Measurements from ENCODE around the gene IL3.

DNA sequence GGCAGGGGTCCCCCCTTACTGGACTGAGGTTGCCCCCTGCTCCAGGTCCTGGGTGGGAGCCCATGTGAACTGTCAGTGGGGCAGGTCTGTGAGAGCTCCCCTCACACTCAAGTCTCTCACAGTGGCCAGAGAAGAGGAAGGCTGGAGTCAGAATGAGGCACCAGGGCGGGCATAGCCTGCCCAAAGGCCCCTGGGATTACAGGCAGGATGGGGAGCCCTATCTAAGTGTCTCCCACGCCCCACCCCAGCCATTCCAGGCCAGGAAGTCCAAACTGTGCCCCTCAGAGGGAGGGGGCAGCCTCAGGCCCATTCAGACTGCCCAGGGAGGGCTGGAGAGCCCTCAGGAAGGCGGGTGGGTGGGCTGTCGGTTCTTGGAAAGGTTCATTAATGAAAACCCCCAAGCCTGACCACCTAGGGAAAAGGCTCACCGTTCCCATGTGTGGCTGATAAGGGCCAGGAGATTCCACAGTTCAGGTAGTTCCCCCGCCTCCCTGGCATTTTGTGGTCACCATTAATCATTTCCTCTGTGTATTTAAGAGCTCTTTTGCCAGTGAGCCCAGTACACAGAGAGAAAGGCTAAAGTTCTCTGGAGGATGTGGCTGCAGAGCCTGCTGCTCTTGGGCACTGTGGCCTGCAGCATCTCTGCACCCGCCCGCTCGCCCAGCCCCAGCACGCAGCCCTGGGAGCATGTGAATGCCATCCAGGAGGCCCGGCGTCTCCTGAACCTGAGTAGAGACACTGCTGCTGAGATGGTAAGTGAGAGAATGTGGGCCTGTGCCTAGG lies 13.0 kb downstream of the IL3 start, which contains the start of gene CSF2:
- TF ChIP-seq, protein P1, sequence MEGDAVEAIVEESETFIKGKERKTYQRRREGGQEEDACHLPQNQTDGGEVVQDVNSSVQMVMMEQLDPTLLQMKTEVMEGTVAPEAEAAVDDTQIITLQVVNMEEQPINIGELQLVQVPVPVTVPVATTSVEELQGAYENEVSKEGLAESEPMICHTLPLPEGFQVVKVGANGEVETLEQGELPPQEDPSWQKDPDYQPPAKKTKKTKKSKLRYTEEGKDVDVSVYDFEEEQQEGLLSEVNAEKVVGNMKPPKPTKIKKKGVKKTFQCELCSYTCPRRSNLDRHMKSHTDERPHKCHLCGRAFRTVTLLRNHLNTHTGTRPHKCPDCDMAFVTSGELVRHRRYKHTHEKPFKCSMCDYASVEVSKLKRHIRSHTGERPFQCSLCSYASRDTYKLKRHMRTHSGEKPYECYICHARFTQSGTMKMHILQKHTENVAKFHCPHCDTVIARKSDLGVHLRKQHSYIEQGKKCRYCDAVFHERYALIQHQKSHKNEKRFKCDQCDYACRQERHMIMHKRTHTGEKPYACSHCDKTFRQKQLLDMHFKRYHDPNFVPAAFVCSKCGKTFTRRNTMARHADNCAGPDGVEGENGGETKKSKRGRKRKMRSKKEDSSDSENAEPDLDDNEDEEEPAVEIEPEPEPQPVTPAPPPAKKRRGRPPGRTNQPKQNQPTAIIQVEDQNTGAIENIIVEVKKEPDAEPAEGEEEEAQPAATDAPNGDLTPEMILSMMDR (IDR thresholded peaks at IDR 0.05; ENCODE audit: insufficient read depth, low read length), result no peak
- TF ChIP-seq, protein P2, sequence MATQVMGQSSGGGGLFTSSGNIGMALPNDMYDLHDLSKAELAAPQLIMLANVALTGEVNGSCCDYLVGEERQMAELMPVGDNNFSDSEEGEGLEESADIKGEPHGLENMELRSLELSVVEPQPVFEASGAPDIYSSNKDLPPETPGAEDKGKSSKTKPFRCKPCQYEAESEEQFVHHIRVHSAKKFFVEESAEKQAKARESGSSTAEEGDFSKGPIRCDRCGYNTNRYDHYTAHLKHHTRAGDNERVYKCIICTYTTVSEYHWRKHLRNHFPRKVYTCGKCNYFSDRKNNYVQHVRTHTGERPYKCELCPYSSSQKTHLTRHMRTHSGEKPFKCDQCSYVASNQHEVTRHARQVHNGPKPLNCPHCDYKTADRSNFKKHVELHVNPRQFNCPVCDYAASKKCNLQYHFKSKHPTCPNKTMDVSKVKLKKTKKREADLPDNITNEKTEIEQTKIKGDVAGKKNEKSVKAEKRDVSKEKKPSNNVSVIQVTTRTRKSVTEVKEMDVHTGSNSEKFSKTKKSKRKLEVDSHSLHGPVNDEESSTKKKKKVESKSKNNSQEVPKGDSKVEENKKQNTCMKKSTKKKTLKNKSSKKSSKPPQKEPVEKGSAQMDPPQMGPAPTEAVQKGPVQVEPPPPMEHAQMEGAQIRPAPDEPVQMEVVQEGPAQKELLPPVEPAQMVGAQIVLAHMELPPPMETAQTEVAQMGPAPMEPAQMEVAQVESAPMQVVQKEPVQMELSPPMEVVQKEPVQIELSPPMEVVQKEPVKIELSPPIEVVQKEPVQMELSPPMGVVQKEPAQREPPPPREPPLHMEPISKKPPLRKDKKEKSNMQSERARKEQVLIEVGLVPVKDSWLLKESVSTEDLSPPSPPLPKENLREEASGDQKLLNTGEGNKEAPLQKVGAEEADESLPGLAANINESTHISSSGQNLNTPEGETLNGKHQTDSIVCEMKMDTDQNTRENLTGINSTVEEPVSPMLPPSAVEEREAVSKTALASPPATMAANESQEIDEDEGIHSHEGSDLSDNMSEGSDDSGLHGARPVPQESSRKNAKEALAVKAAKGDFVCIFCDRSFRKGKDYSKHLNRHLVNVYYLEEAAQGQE (IDR thresholded peaks at IDR 0.05; ENCODE audit: insufficient replicate concordance, low read depth), result no peak
- no peak for TF ChIP-seq POLR2AphosphoS5 (IDR thresholded peaks at IDR 0.05; ENCODE audit: low read depth)
